ENCODE measurements around the gene SIAE. TPM values are rescaled to one million over a fixed set of nuclear protein-coding genes. Genes with fewer than 3 reads are reported as not detected.

The SIAE gene
- total RNA-seq, 6 experiments from 2014 or later, result 30.9 to 56.8 (median 35.6) TPM

DNA sequence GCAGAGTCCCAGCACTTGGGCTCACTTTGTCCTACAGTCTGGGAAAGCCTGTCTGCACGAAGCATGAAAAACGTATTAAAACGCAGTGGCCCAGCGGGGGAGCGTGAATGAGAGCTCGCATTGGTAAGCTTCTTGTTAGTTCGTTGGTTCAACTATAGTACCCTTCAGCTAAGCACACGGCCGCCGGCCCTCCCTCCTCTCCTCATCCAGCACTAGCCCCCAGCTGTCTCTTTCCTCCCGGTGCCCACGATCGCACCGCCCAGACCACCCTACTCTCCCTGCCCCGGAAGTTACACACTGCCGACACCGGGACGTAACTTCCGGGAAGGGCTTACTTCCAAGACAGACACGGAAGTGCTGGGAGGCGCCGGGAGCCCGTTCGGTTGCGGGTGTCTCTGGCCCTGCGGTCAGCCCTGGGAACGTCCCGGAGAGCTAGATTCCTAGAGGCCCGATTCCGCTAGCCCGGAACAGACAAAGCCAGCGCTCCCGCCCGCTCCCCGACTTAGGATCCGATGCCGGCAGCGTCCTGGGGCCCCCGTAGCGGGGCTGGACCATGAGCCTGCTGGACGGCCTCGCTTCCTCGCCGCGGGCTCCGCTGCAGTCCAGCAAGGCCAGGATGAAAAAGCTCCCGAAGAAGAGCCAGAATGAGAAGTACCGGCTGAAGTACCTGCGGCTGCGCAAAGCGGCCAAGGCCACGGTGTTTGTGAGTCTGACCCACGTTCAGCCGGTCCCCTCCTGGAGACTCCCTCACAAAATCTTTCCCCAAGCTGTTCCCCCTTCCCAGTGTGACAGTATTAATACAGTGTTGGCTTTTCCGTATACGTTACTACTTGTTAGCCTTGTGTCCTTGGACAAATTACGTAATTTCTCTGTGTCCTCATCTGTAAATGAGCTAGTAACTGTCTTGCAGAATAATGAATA, 50.7 kb downstream of the SIAE start, which contains the start of gene TBRG1:
Gene TBRG1, plus strand, starts transcription at position 334 of the 921 bp plus-strand sequence. Its CDS starts 220 bp downstream, at position 554.
- Histone ChIP-seq H3K4me1 (peaks cover 0 to 12% (median 4%) of the 10 kb centered on the region in 4 donors), H3K27ac (peak within 1 kb of the TSS; percentile 88 to 92 (median 91)), H3K27me3 (no peaks in the 10 kb centered on the region), H3K9me3 (no peaks in the 10 kb centered on the region), H3K36me3 (peaks cover 0 to 16% (median 6%) of the 10 kb centered on the region in 4 donors), H3K4me3 (peak within 1 kb of the TSS; percentile 92 to 98 (median 95))
- ATAC-seq (peak; percentile 98 to 99 (median 98)), DNase-seq (peak; percentile 88 to 91 (median 89))
- TF ChIP-seq, protein P1, sequence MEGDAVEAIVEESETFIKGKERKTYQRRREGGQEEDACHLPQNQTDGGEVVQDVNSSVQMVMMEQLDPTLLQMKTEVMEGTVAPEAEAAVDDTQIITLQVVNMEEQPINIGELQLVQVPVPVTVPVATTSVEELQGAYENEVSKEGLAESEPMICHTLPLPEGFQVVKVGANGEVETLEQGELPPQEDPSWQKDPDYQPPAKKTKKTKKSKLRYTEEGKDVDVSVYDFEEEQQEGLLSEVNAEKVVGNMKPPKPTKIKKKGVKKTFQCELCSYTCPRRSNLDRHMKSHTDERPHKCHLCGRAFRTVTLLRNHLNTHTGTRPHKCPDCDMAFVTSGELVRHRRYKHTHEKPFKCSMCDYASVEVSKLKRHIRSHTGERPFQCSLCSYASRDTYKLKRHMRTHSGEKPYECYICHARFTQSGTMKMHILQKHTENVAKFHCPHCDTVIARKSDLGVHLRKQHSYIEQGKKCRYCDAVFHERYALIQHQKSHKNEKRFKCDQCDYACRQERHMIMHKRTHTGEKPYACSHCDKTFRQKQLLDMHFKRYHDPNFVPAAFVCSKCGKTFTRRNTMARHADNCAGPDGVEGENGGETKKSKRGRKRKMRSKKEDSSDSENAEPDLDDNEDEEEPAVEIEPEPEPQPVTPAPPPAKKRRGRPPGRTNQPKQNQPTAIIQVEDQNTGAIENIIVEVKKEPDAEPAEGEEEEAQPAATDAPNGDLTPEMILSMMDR (IDR thresholded peaks at IDR 0.05), result no peak
- peak; percentile 92 for TF ChIP-seq POLR2A (IDR thresholded peaks at IDR 0.05)
- WGBS (ENCODE audit: insufficient coverage, low coverage, low lambda C conversion rate, missing lambda C conversion rate), result 2% methylated on average over 18 of the region's 57 CpGs
- intact Hi-C loops (cut with DNase I), result no loop called here

DNA sequence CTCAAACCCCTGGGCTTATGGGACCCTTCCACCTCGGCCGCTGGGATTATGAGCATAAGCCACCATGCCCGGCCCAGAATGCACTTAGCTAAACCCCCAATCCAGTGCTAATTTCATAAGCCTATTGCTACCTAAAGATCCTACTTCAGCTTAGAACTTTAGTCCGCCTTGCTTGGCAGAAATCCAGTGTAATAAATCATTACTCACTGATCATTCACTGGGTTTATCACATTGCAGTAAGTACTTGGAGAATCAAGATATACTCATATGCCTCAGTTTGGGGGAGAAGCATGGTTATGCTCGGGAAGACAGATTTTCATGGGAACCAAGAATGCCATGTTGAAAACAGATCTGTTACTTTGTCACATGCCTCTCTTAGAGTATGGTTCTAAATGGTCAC, 54.7 kb downstream of the SIAE start:
- H3K27ac ChIP-seq, result no peak overlapping the region
- intact Hi-C loops (cut with DNase I), result no loop called here
- no peak overlapping the region for H3K4me3 ChIP-seq
- H3K9me3 ChIP-seq, result no peaks in the 10 kb centered on the region
- WGBS (ENCODE audit: insufficient coverage, low coverage, low lambda C conversion rate, missing lambda C conversion rate), result 75% methylated on average over 4 of the region's 5 CpGs
- ATAC-seq (no peak), DNase-seq (no peak)
- H3K36me3 ChIP-seq, result no peaks in the 10 kb centered on the region
- TF ChIP-seq, protein P1 (IDR thresholded peaks at IDR 0.05), result no peak
- no peak for TF ChIP-seq POLR2A (IDR thresholded peaks at IDR 0.05)
- H3K27me3 ChIP-seq, result no peaks in the 10 kb centered on the region
- H3K4me1 ChIP-seq, result peaks cover 0 to 6% (median under 1%) of the 10 kb centered on the region in 4 donors

DNA sequence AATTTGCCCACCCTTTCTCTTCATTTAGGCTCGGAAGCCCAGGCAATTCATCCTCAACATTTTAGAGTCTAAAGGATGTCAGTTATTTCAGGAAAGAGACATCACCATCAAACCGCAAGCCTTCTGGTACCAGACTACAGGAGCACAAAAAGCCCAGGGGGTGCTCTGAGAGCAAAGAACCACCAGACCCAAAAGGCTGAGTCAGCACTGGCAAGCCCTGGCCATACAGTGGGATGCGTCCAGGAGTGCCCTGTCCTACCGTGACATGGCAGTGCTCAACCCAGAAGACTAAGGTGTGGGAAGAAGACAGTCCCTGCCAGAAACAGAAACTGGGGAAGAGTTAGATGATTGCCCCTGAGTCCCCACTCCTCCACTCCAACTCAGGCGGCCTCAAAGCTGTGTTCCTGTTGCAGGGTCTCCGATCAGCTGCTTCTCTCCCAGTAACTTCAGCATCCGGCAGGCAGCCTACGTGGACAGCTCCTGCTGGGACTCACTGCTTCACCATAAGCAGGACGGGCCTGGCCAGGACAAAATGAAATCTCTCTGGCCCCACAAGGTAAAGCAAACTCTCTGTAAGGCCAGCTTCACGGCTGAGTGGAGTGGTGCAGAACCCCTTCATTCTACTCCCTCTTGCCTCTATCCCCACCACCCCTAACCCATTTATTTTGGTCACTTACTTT, 60.8 kb downstream of the SIAE start:
- H3K27ac ChIP-seq, result no peak overlapping the region
- WGBS (ENCODE audit: insufficient coverage, low coverage, low lambda C conversion rate, missing lambda C conversion rate), result 68% methylated on average over 7 of the region's 10 CpGs

DNA sequence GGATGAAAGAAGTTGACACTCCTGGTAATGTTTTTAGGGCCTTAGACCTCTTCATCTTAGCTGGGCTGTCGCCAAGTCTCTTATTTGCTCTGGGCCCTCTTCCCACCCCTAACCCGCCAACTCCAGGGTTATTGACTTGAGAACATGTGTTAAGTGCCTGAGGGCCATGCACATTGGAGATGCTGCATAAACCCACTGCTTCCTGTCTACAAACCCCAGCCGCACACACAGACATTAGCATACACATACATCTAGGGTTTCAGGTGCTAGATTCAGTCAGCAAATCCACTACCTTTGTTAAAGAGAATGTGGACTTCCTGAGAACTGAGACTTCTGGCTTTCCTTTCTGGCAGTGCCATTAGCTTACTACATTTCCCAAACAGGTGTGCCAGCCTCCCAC, 61.5 kb downstream of the SIAE start:
- no peaks in the 10 kb centered on the region for H3K9me3 ChIP-seq
- no peaks in the 10 kb centered on the region for H3K4me1 ChIP-seq
- intact Hi-C loops (cut with DNase I), result no loop called here
- H3K27ac ChIP-seq, result no peak overlapping the region
- H3K36me3 ChIP-seq, result no peaks in the 10 kb centered on the region
- WGBS (ENCODE audit: insufficient coverage, low coverage, low lambda C conversion rate, missing lambda C conversion rate), result 49% methylated on average over 3 of the region's 3 CpGs
- DNase-seq, result no peak
- TF ChIP-seq, protein P1 (IDR thresholded peaks at IDR 0.05), result no peak
- TF ChIP-seq POLR2A (IDR thresholded peaks at IDR 0.05), result no peak
- no peaks in the 10 kb centered on the region for H3K27me3 ChIP-seq
- ATAC-seq, result no peak
- no peak overlapping the region for H3K4me3 ChIP-seq

More for the DNA sequence above, 60.8 kb downstream of the SIAE start:
- TF ChIP-seq, protein P1 (IDR thresholded peaks at IDR 0.05), result no peak
- ATAC-seq (no peak), DNase-seq (no peak)
- no peaks in the 10 kb centered on the region for H3K4me1 ChIP-seq
- H3K9me3 ChIP-seq, result no peaks in the 10 kb centered on the region
- H3K36me3 ChIP-seq, result no peaks in the 10 kb centered on the region
- no peak overlapping the region for H3K4me3 ChIP-seq
- H3K27me3 ChIP-seq, result no peaks in the 10 kb centered on the region
- intact Hi-C loops (cut with DNase I), result no loop called here
